ENCODE measurements around the gene PRELP.

DNA sequence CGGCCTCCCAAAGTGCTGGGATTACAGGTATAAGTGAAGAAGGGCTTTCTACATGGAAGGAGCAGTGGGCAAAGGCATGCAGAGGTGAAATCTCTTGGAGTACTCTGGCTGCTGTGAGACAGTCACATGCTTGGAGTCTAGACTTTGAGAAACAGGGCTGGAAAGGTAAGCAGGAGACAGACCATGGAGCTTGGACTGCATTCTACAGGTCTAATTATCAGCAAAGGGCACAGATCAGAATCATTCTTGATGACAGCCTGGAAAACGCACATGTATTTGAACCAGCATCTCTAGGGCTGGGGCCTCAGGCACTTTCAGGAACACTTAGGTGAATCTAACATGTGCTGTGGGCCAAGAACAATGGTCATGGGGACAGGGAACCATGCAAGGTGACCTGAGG is 7.3 kb upstream of the PRELP start:
- TF ChIP-seq, protein P1, sequence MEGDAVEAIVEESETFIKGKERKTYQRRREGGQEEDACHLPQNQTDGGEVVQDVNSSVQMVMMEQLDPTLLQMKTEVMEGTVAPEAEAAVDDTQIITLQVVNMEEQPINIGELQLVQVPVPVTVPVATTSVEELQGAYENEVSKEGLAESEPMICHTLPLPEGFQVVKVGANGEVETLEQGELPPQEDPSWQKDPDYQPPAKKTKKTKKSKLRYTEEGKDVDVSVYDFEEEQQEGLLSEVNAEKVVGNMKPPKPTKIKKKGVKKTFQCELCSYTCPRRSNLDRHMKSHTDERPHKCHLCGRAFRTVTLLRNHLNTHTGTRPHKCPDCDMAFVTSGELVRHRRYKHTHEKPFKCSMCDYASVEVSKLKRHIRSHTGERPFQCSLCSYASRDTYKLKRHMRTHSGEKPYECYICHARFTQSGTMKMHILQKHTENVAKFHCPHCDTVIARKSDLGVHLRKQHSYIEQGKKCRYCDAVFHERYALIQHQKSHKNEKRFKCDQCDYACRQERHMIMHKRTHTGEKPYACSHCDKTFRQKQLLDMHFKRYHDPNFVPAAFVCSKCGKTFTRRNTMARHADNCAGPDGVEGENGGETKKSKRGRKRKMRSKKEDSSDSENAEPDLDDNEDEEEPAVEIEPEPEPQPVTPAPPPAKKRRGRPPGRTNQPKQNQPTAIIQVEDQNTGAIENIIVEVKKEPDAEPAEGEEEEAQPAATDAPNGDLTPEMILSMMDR (conservative IDR thresholded peaks at IDR 0.05 in 1 of 2, IDR thresholded peaks at IDR 0.05 in 1 of 2; ENCODE audit: extremely low read depth in 1 of 2, insufficient read depth in 1 of 2, low read depth in 1 of 2, low read length in 2 of 2) = no peak
- no peak for TF ChIP-seq EZH2 (IDR thresholded peaks at IDR 0.05; ENCODE audit: borderline replicate concordance, low read length)
